GM12875 (cell line): Measurements from ENCODE around the gene CCDC89.

ENCODE experiments used
- H3K4me3 ChIP-seq: one replicate; pipeline ENCODE4 v1.5.1; 2011; ENCODE audit warnings: low read depth, low read length, control low read depth
- TF ChIP-seq, protein P1 (sequence below): IDR thresholded peaks from 2 replicates; pipeline ENCODE4 v1.5.1; 2011; ENCODE audit warnings: low read depth, mild to moderate bottlenecking, control low read depth, inconsistent platforms, low read length, moderate library complexity, borderline replicate concordance; ENCODE audit not compliant: insufficient read depth

CCDC89 gene

DNA sequence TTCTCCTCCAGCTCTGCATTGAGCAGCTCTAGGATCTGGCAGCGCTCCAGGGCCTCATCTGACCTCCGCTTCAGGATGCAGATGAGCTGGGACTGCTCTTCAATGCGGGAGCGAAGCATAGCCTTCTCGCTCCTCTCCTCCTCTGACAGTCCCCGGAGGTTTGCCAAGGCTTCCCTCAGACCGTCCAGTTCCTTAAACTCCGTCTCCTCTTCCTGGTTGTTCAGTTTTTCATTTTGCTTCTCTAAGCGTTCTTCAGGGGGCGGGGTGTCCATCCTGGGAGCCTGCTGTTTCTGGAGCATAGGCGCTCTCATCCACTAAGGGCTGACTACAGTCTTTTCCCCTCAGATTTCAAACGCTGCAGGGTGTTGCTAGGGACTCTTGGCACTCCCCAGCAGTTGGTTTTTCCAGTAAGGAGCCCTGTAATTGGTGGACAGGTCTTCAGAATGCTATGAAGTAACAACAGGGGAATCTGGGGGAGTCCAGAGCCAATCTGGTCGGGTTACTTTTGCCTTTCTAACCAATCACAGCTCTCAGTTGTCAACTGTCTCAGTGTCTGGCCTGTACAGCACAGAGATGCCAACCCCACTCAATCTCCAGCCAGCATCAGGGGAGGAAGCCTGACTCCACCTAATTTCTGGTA lies at the start of gene CCDC89:
Gene CCDC89, minus strand, starts transcription at position 376 of the 640 bp plus-strand sequence. Its CDS starts 65 bp downstream, at position 311.
- no peak within 1 kb of the TSS for H3K4me3 ChIP-seq
- TF ChIP-seq, protein P1, sequence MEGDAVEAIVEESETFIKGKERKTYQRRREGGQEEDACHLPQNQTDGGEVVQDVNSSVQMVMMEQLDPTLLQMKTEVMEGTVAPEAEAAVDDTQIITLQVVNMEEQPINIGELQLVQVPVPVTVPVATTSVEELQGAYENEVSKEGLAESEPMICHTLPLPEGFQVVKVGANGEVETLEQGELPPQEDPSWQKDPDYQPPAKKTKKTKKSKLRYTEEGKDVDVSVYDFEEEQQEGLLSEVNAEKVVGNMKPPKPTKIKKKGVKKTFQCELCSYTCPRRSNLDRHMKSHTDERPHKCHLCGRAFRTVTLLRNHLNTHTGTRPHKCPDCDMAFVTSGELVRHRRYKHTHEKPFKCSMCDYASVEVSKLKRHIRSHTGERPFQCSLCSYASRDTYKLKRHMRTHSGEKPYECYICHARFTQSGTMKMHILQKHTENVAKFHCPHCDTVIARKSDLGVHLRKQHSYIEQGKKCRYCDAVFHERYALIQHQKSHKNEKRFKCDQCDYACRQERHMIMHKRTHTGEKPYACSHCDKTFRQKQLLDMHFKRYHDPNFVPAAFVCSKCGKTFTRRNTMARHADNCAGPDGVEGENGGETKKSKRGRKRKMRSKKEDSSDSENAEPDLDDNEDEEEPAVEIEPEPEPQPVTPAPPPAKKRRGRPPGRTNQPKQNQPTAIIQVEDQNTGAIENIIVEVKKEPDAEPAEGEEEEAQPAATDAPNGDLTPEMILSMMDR: no peak

DNA sequence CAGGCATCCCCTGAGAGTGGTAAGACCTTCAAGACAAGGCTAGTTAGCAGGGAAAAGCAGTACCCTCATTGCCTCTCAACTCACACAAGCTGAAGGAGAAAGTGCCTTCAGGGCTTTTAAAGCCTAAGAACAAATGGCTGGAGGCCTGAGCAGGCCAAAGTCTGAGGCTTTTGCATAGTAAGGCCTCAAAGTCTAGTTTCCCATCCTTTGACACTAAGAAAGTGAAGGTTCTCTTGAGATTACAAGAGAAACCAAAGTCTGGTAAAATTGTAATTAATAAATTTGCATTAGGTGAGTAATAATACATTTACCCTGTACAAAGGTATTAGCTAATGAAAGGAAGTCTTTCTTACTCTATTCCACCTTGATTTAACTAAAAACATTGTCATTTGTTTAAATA lies 47.0 kb upstream of the CCDC89 start:
- no peak overlapping the region for H3K4me3 ChIP-seq
- TF ChIP-seq, protein P1: no peak

DNA sequence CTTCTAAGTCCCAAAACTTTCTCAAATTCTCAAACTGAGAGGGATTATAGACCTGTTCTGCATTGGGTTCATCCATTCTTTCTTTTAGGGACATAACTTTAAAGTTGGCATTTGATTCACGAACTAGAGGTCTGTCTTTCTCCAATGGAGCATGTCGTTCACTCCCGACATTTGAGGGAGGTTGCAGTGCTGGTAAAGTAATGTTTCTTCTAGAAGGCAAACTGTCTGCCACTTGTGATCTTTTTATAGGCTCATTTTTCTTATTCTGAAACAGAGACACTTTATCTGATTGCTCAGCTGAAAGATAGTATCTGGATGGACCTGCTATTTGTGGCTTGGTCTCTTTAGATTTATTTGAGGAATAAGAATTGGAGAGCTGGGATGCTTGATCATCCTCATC lies 40.4 kb upstream of the CCDC89 start:
- H3K4me3 ChIP-seq: no peak overlapping the region
- TF ChIP-seq, protein P1: no peak

DNA sequence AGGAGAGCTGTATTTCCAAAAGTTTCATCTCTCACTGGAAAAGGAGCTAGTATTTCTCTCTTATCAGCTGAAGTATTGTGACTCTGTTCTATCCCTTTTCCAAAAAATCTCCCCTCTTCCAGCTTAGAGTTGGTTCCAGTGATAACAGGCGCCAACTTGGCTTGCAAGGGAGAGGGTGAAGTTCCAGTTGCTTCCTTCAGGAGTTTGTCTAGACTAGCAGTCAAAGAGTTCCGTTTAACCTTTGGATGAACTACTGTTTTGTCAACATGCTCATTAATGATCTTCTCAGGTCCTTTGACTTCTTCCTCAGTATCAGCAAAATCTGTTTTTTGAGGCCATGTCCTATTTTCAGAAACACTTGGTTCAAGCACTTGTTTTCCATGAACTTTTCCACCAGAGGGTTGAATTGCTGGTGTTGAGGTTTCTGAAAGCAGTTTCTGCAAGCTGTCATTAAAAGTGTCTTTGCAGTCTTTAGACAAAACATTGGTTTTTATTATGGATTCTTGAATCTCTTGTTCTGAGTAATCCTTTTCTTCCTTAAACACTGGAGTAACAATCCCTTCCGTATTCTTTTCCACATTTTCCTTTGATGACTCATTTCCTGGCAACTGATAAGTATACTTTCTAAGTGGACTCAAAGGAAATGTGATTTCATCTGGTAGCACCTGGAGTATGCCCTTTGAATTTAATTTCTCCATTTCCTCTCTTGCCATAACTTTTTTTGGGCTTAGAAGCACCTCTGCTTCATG lies 39.7 kb upstream of the CCDC89 start:
- no peak overlapping the region for H3K4me3 ChIP-seq
- TF ChIP-seq, protein P1: no peak

DNA sequence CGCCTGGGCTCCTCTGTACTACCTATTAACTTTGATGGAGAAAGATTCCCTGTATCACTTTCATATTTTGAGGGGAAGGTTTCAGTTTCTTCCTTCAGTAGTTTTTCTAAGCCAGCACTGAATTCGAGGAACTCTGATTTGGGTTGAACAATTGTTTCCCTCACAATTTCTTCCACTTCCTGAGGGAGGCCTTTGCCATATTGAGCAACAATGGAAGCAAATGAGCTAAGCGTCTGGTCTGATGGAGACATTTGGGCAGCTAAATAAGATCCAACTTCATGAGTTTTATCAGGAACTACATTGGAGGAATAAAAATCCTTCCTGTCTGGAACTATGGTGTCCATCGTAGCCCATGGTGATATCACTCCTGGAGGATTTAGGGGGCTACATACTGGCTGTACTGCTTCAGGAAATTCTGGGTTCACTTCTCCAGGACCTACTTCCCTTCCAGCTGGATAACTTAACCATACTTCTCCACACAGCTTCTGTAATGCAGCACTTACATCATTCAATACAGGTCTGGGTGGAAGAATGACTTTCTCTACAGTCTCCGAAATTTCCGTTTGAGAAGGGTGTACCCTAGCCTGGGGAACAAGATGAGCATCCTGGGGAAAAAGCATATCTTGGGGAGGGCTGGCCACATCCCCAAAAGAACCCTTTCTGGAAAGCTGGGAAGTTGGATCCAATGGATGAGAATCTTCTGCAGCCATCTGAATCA lies 38.9 kb upstream of the CCDC89 start:
- TF ChIP-seq, protein P1: no peak
- no peak overlapping the region for H3K4me3 ChIP-seq

DNA sequence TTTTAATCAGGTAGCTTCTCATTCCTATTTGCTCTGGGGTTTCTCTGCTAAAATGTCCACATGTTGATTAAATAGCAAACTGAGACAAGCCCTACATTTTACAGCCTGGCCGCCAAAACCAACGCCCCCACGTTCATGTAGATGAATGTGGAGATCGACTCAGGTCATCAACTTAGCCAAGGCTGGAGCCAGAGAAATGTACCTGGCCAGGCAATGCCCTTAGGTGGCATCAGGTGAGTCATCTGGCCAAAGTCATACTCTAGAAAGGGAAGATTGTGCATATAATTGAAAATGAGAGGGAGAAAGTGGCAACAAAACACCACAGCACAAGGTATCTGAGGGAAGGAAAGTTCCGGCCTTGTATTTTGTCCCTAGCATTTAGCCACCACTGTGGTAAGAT lies 37.1 kb upstream of the CCDC89 start:
- TF ChIP-seq, protein P1: no peak
- H3K4me3 ChIP-seq: no peak overlapping the region
